ENCODE results near the gene DAD1. TPM values are rescaled to one million over a fixed set of nuclear protein-coding genes. Genes with fewer than 3 reads are reported as not detected.

DAD1 gene
- total and polyA plus RNA-seq, 2 of the 8 experiments (the other 6 are each of a cell fraction or from before 2014, with no cell fraction given) = 131 to 440 TPM

DNA sequence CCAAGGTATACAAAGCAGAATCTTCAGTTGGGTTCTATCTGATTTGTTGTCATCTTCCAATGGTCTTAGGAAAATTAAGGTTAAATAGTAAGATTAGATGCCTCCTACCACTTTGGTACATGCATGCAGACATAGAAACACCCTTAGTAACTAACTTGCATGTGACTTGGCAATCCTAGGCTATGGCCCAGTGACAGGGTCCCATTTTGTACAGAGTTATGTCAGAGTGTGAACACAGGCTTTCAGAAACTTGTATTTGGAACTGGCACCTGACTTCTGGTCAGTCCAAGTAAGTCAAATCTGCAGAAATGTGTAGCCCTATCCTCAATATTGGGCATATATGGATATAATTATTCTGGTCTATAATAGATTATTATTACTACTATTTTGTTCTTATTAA is 53.1 kb downstream of the DAD1 start:
- Histone ChIP-seq H4K5ac (ENCODE audit: insufficient read length, low read depth, low read length) (no peak overlapping the region), H3K56ac (replicated peaks; ENCODE audit: insufficient read length, low read depth, low read length) (no peak overlapping the region), H3K23me2 (ENCODE audit: low read depth, low read length) (no peaks in the 10 kb centered on the region), H2AK5ac (ENCODE audit: low read depth, low read length) (no peak overlapping the region), H3K4me2 (ENCODE audit: insufficient read depth in 1 of 2, low read depth in 2 of 2, low read length in 2 of 2) (no peak overlapping the region), H3K4me1 (replicated peaks in 1 of 4; ENCODE audit: control insufficient read depth in 3 of 4, insufficient read depth in 4 of 4, low read length in 3 of 4) (no peaks in the 10 kb centered on the region), H3K14ac (ENCODE audit: insufficient read length) (no peak overlapping the region), H3K4me3 (ENCODE audit: extremely low read depth in 1 of 4, insufficient read depth in 2 of 4, low read depth in 3 of 4, low read length in 4 of 4) (no peak overlapping the region), H2BK12ac (ENCODE audit: low read depth, low read length) (no peak overlapping the region), H4K8ac (ENCODE audit: extremely low read depth, insufficient read depth, low read length) (no peak overlapping the region), H3K4ac (replicated peaks; ENCODE audit: insufficient read length, low read depth, low read length) (no peak overlapping the region), H2BK20ac (ENCODE audit: low read length) (no peak overlapping the region), H3K27ac (ENCODE audit: low read depth, low read length) (no peak overlapping the region), H3K23ac (ENCODE audit: insufficient read length) (no peak overlapping the region), H3K27me3 (replicated peaks in 1 of 4; ENCODE audit: control insufficient read depth in 3 of 4, extremely low read depth in 1 of 4, insufficient read depth in 3 of 4, low read length in 3 of 4) (no peaks in the 10 kb centered on the region), H3K9me3 (ENCODE audit: insufficient read depth in 2 of 2, low read depth in 1 of 2, low read length in 1 of 2) (no peaks in the 10 kb centered on the region; a peak in 1 of 4 replicates), H2BK120ac (replicated peaks; ENCODE audit: low read depth, low read length) (no peak overlapping the region), H3K79me1 (ENCODE audit: low read depth, low read length) (no peaks in the 10 kb centered on the region), H3K18ac (ENCODE audit: extremely low read depth, low read length) (no peak overlapping the region), H4K91ac (replicated peaks; ENCODE audit: insufficient read length, low read length) (no peak overlapping the region), H3K79me2 (ENCODE audit: control insufficient read depth in 1 of 2, insufficient read depth in 2 of 2, low read length in 2 of 2) (no peaks in the 10 kb centered on the region), H3K9ac (replicated peaks in 1 of 4; ENCODE audit: extremely low read depth in 1 of 4, low read depth in 3 of 4, low read length in 3 of 4) (no peak overlapping the region), H2BK5ac (ENCODE audit: low read depth, low read length) (no peak overlapping the region), H4K20me1 (replicated peaks in 1 of 2; ENCODE audit: control insufficient read depth in 1 of 2, insufficient read depth in 2 of 2, low read length in 2 of 2) (no peaks in the 10 kb centered on the region), H2AFZ (ENCODE audit: low read length) (no peak overlapping the region), H2BK15ac (ENCODE audit: low read length) (no peak overlapping the region), H3K36me3 (ENCODE audit: control insufficient read depth in 2 of 4, insufficient read depth in 4 of 4, low read length in 3 of 4) (no peaks in the 10 kb centered on the region)
- no peak for DNase-seq (ENCODE audit: low read depth in 1 of 2, low spot score in 2 of 2)
- ChIA-PET POLR2A (ENCODE audit: partially characterized antibody) (no interaction called here), CTCF (ENCODE audit: partially characterized antibody) (no interaction called here)
- FAIRE-seq = no peak
- TF ChIP-seq JUND (IDR thresholded peaks at IDR 0.05; ENCODE audit: low read length) (no peak), SP4 (IDR thresholded peaks at IDR 0.05; ENCODE audit: low read length) (no peak), JUN (IDR thresholded peaks at IDR 0.05; ENCODE audit: low read depth, low read length) (no peak), CREB1 (IDR thresholded peaks at IDR 0.05) (no peak), ZNF274 (IDR thresholded peaks at IDR 0.05; ENCODE audit: borderline replicate concordance, extremely low read depth, low read length) (no peak), BRCA1 (IDR thresholded peaks at IDR 0.05; ENCODE audit: low read depth, low read length) (no peak), POLR2AphosphoS5 (IDR thresholded peaks at IDR 0.05; ENCODE audit: low read depth, low read length) (no peak), TCF12 (IDR thresholded peaks at IDR 0.05; ENCODE audit: low read depth, low read length) (no peak), NANOG (IDR thresholded peaks at IDR 0.05; ENCODE audit: insufficient read depth, low read depth, low read length, poor library complexity, severe bottlenecking) (no peak), SIX5 (IDR thresholded peaks at IDR 0.05; ENCODE audit: low read depth, low read length) (no peak), TBP (IDR thresholded peaks at IDR 0.05; ENCODE audit: low read depth, low read length) (no peak), PHF8 (conservative IDR thresholded peaks at IDR 0.05; ENCODE audit: low read depth, low read length) (no peak), CHD2 (IDR thresholded peaks at IDR 0.05; ENCODE audit: low read length) (no peak), SIRT6 (IDR thresholded peaks at IDR 0.05; ENCODE audit: low read length) (no peak), KDM4A (IDR thresholded peaks at IDR 0.05; ENCODE audit: low read depth, low read length, severe bottlenecking) (no peak), TAF1 (IDR thresholded peaks at IDR 0.05; ENCODE audit: low read depth, low read length) (no peak), NRF1 (IDR thresholded peaks at IDR 0.05; ENCODE audit: low read depth, low read length) (no peak)
- TF ChIP-seq, protein P1, sequence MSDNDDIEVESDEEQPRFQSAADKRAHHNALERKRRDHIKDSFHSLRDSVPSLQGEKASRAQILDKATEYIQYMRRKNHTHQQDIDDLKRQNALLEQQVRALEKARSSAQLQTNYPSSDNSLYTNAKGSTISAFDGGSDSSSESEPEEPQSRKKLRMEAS (IDR thresholded peaks at IDR 0.05) = no peak
